Panc1 (cell line): ENCODE data around the gene HES6. TPM values are rescaled to one million over a fixed set of nuclear protein-coding genes. Genes with fewer than 3 reads are reported as not detected.

ENCODE experiments used
- ATAC-seq: fragments of 200-7000 bp; cut with Tn5 transposase; 2 replicates; pipeline ENCODE4 v1.9.1; 2020; ENCODE audit warnings: mild to moderate bottlenecking, moderate library complexity
- BruUV-seq: library from RNA; stranded (reverse); fragments of 400-500 nt; replicated peaks from 2 replicates; lab custom pipeline; 2021; lab: Mats Ljungman, UMichigan
- CTCF ChIA-PET: fragments of 300-600 bp; sonication (Branson Sonifier 250); formaldehyde crosslinking; loops from one replicate; lab custom pipeline; 2022; ENCODE audit warnings: antibody characterized with exemption; lab: Charles Lee
- POLR2A ChIA-PET: fragments of 300-600 bp; sonication (Branson Sonifier 250); formaldehyde crosslinking; loops from one replicate; lab custom pipeline; 2022; ENCODE audit warnings: antibody characterized with exemption; lab: Charles Lee
- DNase-seq: peaks from one replicate; pipeline ENCODE4 v3.0.0-alpha.2; 2010; ENCODE audit warnings: low read depth, low spot score
- H3K27ac ChIP-seq: 2 replicates; pipeline ENCODE4 v1.5.1; 2011; ENCODE audit warnings: mild to moderate bottlenecking, low read length, inconsistent platforms
- H3K27me3 ChIP-seq: fragments of 200-500 bp; sonication (Bioruptor generic); 2 replicates; pipeline ENCODE4 v1.6.0; 2014; ENCODE audit warnings: low read length, inconsistent platforms; ENCODE audit not compliant: control insufficient read depth, insufficient read depth
- H3K36me3 ChIP-seq: fragments of 200-500 bp; sonication (Bioruptor generic); 2 replicates; pipeline ENCODE4 v1.5.1; 2014; ENCODE audit warnings: inconsistent platforms, mild to moderate bottlenecking, low read length, moderate library complexity; ENCODE audit not compliant: control insufficient read depth, insufficient read depth
- H3K4me1 ChIP-seq: 2 replicates; pipeline ENCODE4 v1.5.1; 2011; ENCODE audit warnings: inconsistent platforms, mild to moderate bottlenecking, low read length, moderate library complexity; ENCODE audit not compliant: control insufficient read depth, insufficient read depth
- H3K4me3 ChIP-seq, 2 experiments: 2 replicates each; pipeline ENCODE4 v1.5.1; 2011 to 2012; ENCODE audit warnings: low read depth in 2 of 2, low read length in 2 of 2, mild to moderate bottlenecking in 2 of 2, inconsistent platforms in 1 of 2, moderate library complexity in 1 of 2
- H3K9me3 ChIP-seq: fragments of 200-500 bp; sonication (Bioruptor generic); 2 replicates; pipeline ENCODE4 v1.5.1; 2014; ENCODE audit warnings: low read depth, mild to moderate bottlenecking, inconsistent platforms, low read length, moderate library complexity; ENCODE audit not compliant: control insufficient read depth, insufficient read depth
- CTCF ChIP-seq: fragments of 450-650 bp; IDR thresholded peaks from 2 replicates; pipeline ENCODE4 v1.5.1; 2017; ENCODE audit warnings: mild to moderate bottlenecking
- POLR2AphosphoS5 ChIP-seq: IDR thresholded peaks from 2 replicates; pipeline ENCODE4 v1.6.1; 2012; ENCODE audit warnings: mild to moderate bottlenecking, low read depth, low read length, moderate library complexity
- REST ChIP-seq, 2 experiments: IDR thresholded peaks; 2 replicates each; pipeline ENCODE4 v1.6.1; 2011 to 2012; ENCODE audit warnings: low read depth in 2 of 2, control low read depth in 1 of 2, low read length in 1 of 2, mild to moderate bottlenecking in 1 of 2, moderate library complexity in 1 of 2; ENCODE audit not compliant: insufficient read depth in 1 of 2
- SIN3A ChIP-seq: IDR thresholded peaks from 2 replicates; pipeline ENCODE4 v1.6.1; 2012; ENCODE audit warnings: low read depth, mild to moderate bottlenecking, low read length, moderate library complexity, borderline replicate concordance; ENCODE audit not compliant: insufficient read depth
- TCF7L2 ChIP-seq: IDR thresholded peaks from 2 replicates; pipeline ENCODE4 v1.6.1; 2011; ENCODE audit warnings: mild to moderate bottlenecking, low read depth, low read length, inconsistent platforms
- in situ Hi-C: cut with HindIII; loops from 2 replicates; pipeline ENCODE4 v1.10.0; 2016; ENCODE audit warnings: low sequenced_read_pairs, low pct_unique_long_range_greater_than_20kb
- intact Hi-C: fragments of 100-400 bp; cut with micrococcal nuclease; formaldehyde crosslinking; loops from one replicate; pipeline ENCODE4 v1.10.0; 2022; ENCODE audit not compliant: unreplicated experiment
- total RNA-seq: library from RNA; stranded (reverse); gene quantifications from one replicate; pipeline ENCODE4 v1.2.1, GENCODE V29; 2021; ENCODE audit not compliant: unreplicated experiment

Gene HES6
- total RNA-seq, 1 experiment from 2014 or later: 42.0 TPM

GRCh38 chr2:238226698-238227586, 12.9 kb downstream of the HES6 start:
- Histone ChIP-seq H3K36me3 (no peaks in the 10 kb centered on the region), H3K9me3 (no peaks in the 10 kb centered on the region), H3K27me3 (no peaks in the 10 kb centered on the region), H3K4me1 (peaks cover 3% of the 10 kb centered on the region; the same call in 1 of the 2 replicates), H3K27ac (no peak overlapping the region), H3K4me3 (no peak overlapping the region)
- DNase-seq (no peak), ATAC-seq (no peak)
- no peak for TF ChIP-seq POLR2AphosphoS5
- TF ChIP-seq SIN3A: no peak
- TF ChIP-seq CTCF: no peak
- TF ChIP-seq TCF7L2: no peak
- no peak for TF ChIP-seq REST (IDR thresholded peaks at IDR 0.05; ENCODE audit: insufficient read depth in 1 of 2, low read depth in 2 of 2, low read length in 1 of 2)
- BruUV-seq: no TSS peak
- in situ Hi-C loops: no loop called here
- ChIA-PET CTCF (no interaction called here), POLR2A (no interaction called here)
- intact Hi-C loops: no loop called here

- CTCF ChIA-PET: no interaction called here
- Histone ChIP-seq H3K27ac (no peak overlapping the region), H3K9me3 (no peaks in the 10 kb centered on the region), H3K4me3 (no peak overlapping the region), H3K36me3 (no peaks in the 10 kb centered on the region), H3K27me3 (no peaks in the 10 kb centered on the region), H3K4me1 (peaks cover 3% of the 10 kb centered on the region; the same call in 1 of the 2 replicates)
- POLR2A ChIA-PET: no interaction called here
- no peak for TF ChIP-seq SIN3A
- TF ChIP-seq TCF7L2: no peak
- no peak for TF ChIP-seq POLR2AphosphoS5
- TF ChIP-seq REST (IDR thresholded peaks at IDR 0.05; ENCODE audit: insufficient read depth in 1 of 2, low read depth in 2 of 2, low read length in 1 of 2): no peak
- no peak for TF ChIP-seq CTCF
- intact Hi-C loops (no loop called here), in situ Hi-C loops (no loop called here)
- BruUV-seq: no TSS peak
- DNase-seq (no peak), ATAC-seq (no peak)
These were observed 13.7 kb downstream of the HES6 start for GRCh38 chr2:238225911-238226697.
